Fibroblast of the aortic adventitia (primary cell): ENCODE measurements around the gene ZPLD1. TPM values are rescaled to one million over a fixed set of nuclear protein-coding genes. Genes with fewer than 3 reads are reported as not detected.

ENCODE experiments used
- DNase-seq: peaks from one replicate; pipeline ENCODE4 v3.0.0-alpha.2; 2010; ENCODE audit warnings: low read depth
- H3K4me3 ChIP-seq: 2 replicates; pipeline ENCODE4 v1.5.1; 2011; ENCODE audit warnings: low read depth, mild to moderate bottlenecking, control low read depth, low read length, moderate library complexity
- total RNA-seq: library from RNA; depleted of rRNA; stranded (reverse); fragments of >200 nt; gene quantifications from 2 replicates; pipeline ENCODE4 v1.2.3, GENCODE V29; 2012; ENCODE audit warnings: low replicate concordance
- TF ChIP-seq, protein P1 (sequence below): IDR thresholded peaks from 2 replicates; pipeline ENCODE4 v1.5.1; 2011; ENCODE audit warnings: mild to moderate bottlenecking, low read length, control low read depth, inconsistent platforms; ENCODE audit not compliant: insufficient read depth

ZPLD1 gene
- total RNA-seq, 1 donor, result 0.45 TPM

DNA sequence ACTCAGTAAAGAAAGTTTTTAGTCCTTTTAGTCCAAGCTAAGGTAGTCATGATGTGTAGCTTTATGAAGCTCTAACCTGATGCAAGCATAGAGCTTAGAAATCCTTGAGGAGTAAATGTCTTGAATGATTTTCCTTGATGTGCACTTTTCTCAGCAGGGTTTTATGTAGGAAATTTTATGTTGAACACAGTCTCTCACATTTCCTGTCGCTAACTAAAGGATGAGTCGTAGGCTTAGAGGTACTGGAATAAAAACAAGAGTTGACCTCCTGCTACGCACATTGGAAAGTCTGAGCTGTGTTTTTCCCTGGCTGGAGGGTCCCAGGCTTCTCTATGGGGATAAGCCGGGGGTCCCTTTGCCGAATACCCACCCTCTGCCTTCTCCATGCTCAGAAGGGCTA is 34.7 kb upstream of the ZPLD1 start:
- DNase-seq, result peak; percentile 23
- TF ChIP-seq, protein P1, sequence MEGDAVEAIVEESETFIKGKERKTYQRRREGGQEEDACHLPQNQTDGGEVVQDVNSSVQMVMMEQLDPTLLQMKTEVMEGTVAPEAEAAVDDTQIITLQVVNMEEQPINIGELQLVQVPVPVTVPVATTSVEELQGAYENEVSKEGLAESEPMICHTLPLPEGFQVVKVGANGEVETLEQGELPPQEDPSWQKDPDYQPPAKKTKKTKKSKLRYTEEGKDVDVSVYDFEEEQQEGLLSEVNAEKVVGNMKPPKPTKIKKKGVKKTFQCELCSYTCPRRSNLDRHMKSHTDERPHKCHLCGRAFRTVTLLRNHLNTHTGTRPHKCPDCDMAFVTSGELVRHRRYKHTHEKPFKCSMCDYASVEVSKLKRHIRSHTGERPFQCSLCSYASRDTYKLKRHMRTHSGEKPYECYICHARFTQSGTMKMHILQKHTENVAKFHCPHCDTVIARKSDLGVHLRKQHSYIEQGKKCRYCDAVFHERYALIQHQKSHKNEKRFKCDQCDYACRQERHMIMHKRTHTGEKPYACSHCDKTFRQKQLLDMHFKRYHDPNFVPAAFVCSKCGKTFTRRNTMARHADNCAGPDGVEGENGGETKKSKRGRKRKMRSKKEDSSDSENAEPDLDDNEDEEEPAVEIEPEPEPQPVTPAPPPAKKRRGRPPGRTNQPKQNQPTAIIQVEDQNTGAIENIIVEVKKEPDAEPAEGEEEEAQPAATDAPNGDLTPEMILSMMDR, result no peak
- H3K4me3 ChIP-seq, result no peak overlapping the region

DNA sequence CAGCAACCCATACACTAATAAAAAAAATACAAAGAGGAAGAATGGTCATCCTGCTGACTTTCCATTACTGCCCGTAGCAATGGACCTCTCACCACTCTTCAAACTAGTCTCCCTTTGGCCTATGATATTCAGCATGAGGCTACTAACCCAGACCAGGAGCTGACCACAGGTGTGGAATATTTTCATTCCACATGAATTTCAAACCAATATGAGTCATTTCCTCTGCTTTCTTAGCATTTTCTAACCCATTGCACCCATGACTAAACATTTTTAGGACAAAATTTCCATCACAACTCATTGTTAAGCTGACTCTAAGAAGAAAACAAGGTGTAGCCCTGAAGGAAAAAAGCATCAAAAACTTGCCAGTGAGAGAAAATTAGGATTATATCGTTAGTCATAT is 34.0 kb upstream of the ZPLD1 start:
- H3K4me3 ChIP-seq, result no peak overlapping the region
- TF ChIP-seq, protein P1, result no peak
- peak; percentile 31 for DNase-seq

DNA sequence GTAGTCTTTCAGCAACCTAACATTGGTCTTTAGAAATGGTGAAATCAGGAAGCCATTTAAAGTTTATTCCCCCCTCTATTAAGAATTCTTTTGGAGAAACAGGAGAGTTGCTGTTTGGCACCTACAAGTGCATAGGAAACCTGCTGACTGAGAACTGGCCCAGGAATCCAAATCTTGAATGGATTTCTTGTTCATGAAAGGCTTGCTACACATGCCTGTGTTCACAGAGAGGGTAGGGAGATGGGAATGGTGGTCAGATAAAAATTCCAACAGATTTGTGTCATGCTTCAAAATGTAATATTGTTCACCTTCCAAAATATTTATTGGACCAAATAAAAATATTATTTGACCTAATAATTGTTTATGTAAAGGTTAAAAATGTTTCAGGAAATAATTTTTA is 24.2 kb upstream of the ZPLD1 start:
- no peak for DNase-seq
- TF ChIP-seq, protein P1, result no peak
- H3K4me3 ChIP-seq, result no peak overlapping the region

DNA sequence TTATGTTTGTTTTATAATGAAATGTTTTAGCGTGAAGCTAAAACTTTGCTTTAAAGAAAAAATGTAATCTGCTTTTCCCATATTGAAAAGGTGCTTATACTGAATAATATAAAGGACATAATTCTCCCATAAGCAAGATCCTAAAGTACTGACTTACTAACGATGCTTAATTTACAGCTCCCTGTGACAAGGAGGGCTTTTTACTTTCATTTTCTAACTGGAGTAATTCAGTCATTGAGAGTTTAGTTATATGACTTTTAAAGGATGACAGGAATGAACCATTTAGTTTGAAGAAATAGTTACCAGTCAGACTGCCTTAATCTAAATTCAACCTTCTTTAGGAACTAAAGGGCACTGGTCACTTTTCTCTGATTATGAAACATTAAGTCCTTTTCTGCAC is 19.3 kb upstream of the ZPLD1 start:
- TF ChIP-seq, protein P1, result no peak
- peak; percentile 37 for DNase-seq
- peak overlapping the region; percentile 10 for H3K4me3 ChIP-seq

DNA sequence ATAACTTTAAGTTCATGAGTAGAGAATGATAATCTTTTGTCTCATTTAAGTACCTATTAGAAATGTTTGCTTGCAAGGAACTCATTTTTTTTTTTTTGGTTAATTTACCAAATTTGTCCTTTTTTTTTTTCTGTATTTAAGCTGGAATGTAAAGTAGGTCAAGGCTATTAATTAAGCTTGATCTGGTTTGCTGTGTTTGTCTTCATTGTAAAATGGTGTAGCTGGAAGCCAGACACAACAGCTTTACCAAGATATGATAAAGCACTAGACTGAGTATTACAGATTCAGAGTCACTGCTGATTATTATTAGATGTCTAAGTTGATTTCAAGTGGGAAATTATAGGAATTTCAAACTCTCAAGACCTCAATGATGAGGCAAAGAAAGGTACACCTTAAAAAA is 15.0 kb upstream of the ZPLD1 start:
- no peak for DNase-seq
- no peak overlapping the region for H3K4me3 ChIP-seq
- TF ChIP-seq, protein P1, result no peak

DNA sequence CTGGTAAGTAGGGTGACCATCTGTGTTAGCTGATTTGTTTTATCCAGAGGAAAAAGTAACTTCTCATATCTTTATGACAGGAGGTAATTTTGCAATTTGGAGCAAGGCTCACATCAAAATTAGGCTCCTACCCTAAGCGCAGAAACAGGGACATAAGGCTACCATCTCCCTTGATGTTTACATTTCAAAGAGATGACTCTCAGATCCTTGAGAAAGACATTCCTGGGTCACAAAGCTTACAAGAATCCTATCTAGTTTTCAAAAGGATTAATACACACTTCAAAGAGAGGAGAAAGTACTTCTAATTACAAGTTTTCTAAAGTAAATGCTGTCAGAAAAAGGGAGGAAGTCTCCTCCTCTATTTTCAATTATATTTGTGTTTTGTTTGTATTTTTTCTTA is 7.0 kb downstream of the ZPLD1 start:
- H3K4me3 ChIP-seq, result no peak overlapping the region
- TF ChIP-seq, protein P1, result no peak
- no peak for DNase-seq

DNA sequence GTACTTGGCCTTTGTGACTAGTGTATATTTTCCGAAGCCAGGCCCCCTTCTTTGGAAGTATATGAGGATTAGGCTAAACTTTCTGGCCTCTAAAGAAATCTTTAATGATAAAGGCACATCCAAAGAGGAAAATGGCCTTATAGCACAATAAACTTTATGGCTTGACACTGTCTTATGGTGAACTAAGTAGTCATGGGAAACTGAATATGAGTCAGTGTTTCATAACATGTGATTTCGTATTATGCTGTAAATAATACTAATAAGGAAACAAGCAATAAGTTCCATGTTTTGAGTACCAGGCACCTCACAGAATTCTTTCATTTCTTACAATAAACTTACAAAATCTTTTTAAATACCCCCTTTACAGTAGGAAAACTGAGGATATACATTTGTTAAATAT is 8.2 kb downstream of the ZPLD1 start:
- H3K4me3 ChIP-seq, result no peak overlapping the region
- TF ChIP-seq, protein P1, result no peak
- DNase-seq, result no peak
